H1 (cell line): Measurements from ENCODE around the gene CFAP61. TPM values are rescaled to one million over a fixed set of nuclear protein-coding genes. Genes with fewer than 3 reads are reported as not detected.

Experiments used
- CTCF ChIA-PET: fragments of 300-600 bp; sonication (Branson Sonifier 250); formaldehyde crosslinking; loops from one replicate; lab custom pipeline; 2021; ENCODE audit not compliant: partially characterized antibody; lab: Charles Lee
- POLR2A ChIA-PET: fragments of 300-600 bp; sonication (Branson Sonifier 250); formaldehyde crosslinking; loops from one replicate; lab custom pipeline; 2021; ENCODE audit warnings: inconsistent platforms; ENCODE audit not compliant: partially characterized antibody; lab: Charles Lee
- DNase-seq, 2 experiments: peaks; one replicate each; pipeline versions ENCODE4 v3.0.0 to v3.0.0-alpha.2; 2010 to 2022; ENCODE audit warnings: low spot score in 2 of 2, low read depth in 1 of 2, mixed read lengths in 1 of 2
- FAIRE-seq: peaks from 2 replicates; lab custom pipeline; 2011; peaks lifted over from hg19 to GRCh38; lab: Jason Lieb, UNC
- H2AFZ ChIP-seq: 2 replicates; pipeline ENCODE4 v1.8.1; 2012; ENCODE audit warnings: low read length, inconsistent platforms
- H2AK5ac ChIP-seq: 2 replicates; pipeline ENCODE4 v1.6.1; 2013; ENCODE audit warnings: low read depth, low read length
- H2BK120ac ChIP-seq: replicated peaks from 2 replicates; pipeline ENCODE3; 2013; ENCODE audit warnings: low read depth, low read length, inconsistent platforms
- H2BK12ac ChIP-seq: 2 replicates; pipeline ENCODE4 v1.6.1; 2013; ENCODE audit warnings: low read depth, low read length
- H2BK15ac ChIP-seq: 2 replicates; pipeline ENCODE4 v1.6.1; 2013; ENCODE audit warnings: low read length
- H2BK20ac ChIP-seq: 2 replicates; pipeline ENCODE4 v1.6.1; 2013; ENCODE audit warnings: low read length
- H2BK5ac ChIP-seq: 2 replicates; pipeline ENCODE4 v1.6.1; 2013; ENCODE audit warnings: low read depth, low read length
- H3K14ac ChIP-seq: 2 replicates; pipeline ENCODE4 v1.6.1; 2013; ENCODE audit warnings: inconsistent platforms; ENCODE audit not compliant: insufficient read length
- H3K18ac ChIP-seq: 2 replicates; pipeline ENCODE4 v1.6.1; 2013; ENCODE audit warnings: low read length; ENCODE audit errors: extremely low read depth
- H3K23ac ChIP-seq: 2 replicates; pipeline ENCODE4 v1.6.1; 2013; ENCODE audit warnings: inconsistent platforms; ENCODE audit not compliant: insufficient read length
- H3K23me2 ChIP-seq: 2 replicates; pipeline ENCODE4 v1.6.1; 2013; ENCODE audit warnings: low read depth, low read length
- H3K27ac ChIP-seq: 2 replicates; pipeline ENCODE4 v1.6.1; 2011; ENCODE audit warnings: low read depth, low read length, inconsistent platforms
- H3K27me3 ChIP-seq, 4 experiments: replicated peaks in 1 of 4; 1 replicate in 1 of 4; 2 replicates in 3 of 4; pipeline versions ENCODE4 v1.6.1 to v1.8.1; 2011 to 2013; ENCODE audit warnings: low read length in 3 of 4, mild to moderate bottlenecking in 3 of 4, inconsistent platforms in 2 of 4, mixed read lengths in 2 of 4, moderate library complexity in 1 of 4; ENCODE audit not compliant: control insufficient read depth in 3 of 4, insufficient read depth in 3 of 4; ENCODE audit errors: extremely low read depth in 1 of 4
- H3K36me3 ChIP-seq, 4 experiments: 2 replicates each; pipeline versions ENCODE4 v1.6.1 to v1.8.1; 2011 to 2013; ENCODE audit warnings: mild to moderate bottlenecking in 4 of 4, low read length in 3 of 4, moderate library complexity in 2 of 4, control low read depth in 1 of 4, inconsistent platforms in 1 of 4; ENCODE audit not compliant: insufficient read depth in 4 of 4, control insufficient read depth in 2 of 4
- H3K4ac ChIP-seq: replicated peaks from 2 replicates; pipeline ENCODE3; 2013; ENCODE audit warnings: low read length, low read depth, mixed read lengths, inconsistent platforms; ENCODE audit not compliant: insufficient read length
- H3K4me1 ChIP-seq, 4 experiments: replicated peaks in 1 of 4; 1 replicate in 1 of 4; 2 replicates in 3 of 4; pipeline versions ENCODE4 v1.6.1 to v1.8.1; 2011 to 2013; ENCODE audit warnings: low read length in 3 of 4, inconsistent platforms in 2 of 4, mixed read lengths in 1 of 4; ENCODE audit not compliant: insufficient read depth in 4 of 4, control insufficient read depth in 3 of 4
- H3K4me2 ChIP-seq, 2 experiments: 2 replicates each; pipeline versions ENCODE4 v1.6.1 to v1.8.1; 2011 to 2013; ENCODE audit warnings: low read depth in 2 of 2, low read length in 2 of 2, control low read depth in 1 of 2, inconsistent platforms in 1 of 2, mild to moderate bottlenecking in 1 of 2; ENCODE audit not compliant: insufficient read depth in 1 of 2
- H3K4me3 ChIP-seq, 4 experiments: fragments of 200-600, 300-600 bp in 1 of 4; sonication (generic), shearing (Covaris generic), sonication (Bioruptor Twin) in 1 of 4; 2 replicates each; pipeline versions ENCODE4 v1.5.1 to v1.8.1; 2011 to 2016; ENCODE audit warnings: low read length in 4 of 4, low read depth in 3 of 4, control low read depth in 2 of 4, inconsistent platforms in 2 of 4, mild to moderate bottlenecking in 2 of 4, mixed read lengths in 1 of 4, moderate library complexity in 1 of 4; ENCODE audit not compliant: insufficient read depth in 2 of 4; ENCODE audit errors: extremely low read depth in 1 of 4
- H3K56ac ChIP-seq: replicated peaks from 2 replicates; pipeline ENCODE3; 2013; ENCODE audit warnings: low read depth, mild to moderate bottlenecking, mixed read lengths, low read length, inconsistent platforms; ENCODE audit not compliant: insufficient read length
- H3K79me1 ChIP-seq: 2 replicates; pipeline ENCODE4 v1.6.1; 2013; ENCODE audit warnings: low read depth, low read length, control low read depth
- H3K79me2 ChIP-seq, 2 experiments: 2 replicates each; pipeline versions ENCODE4 v1.6.1 to v1.8.1; 2012 to 2013; ENCODE audit warnings: low read length in 2 of 2, mild to moderate bottlenecking in 2 of 2, inconsistent platforms in 1 of 2; ENCODE audit not compliant: insufficient read depth in 2 of 2, control insufficient read depth in 1 of 2
- H3K9ac ChIP-seq, 4 experiments: replicated peaks in 1 of 4; 1 replicate in 1 of 4; 2 replicates in 3 of 4; pipeline versions ENCODE4 v1.6.1 to v1.8.1; 2011 to 2013; ENCODE audit warnings: low read depth in 3 of 4, low read length in 3 of 4, control low read depth in 2 of 4, mild to moderate bottlenecking in 2 of 4, moderate library complexity in 2 of 4, inconsistent platforms in 1 of 4; ENCODE audit errors: extremely low read depth in 1 of 4
- H3K9me3 ChIP-seq, 2 experiments: 2 replicates each; pipeline versions ENCODE4 v1.6.1 to v1.8.1; 2012 to 2013; ENCODE audit warnings: mild to moderate bottlenecking in 2 of 2, moderate library complexity in 2 of 2, control low read depth in 1 of 2, inconsistent platforms in 1 of 2, low read depth in 1 of 2, low read length in 1 of 2, mixed read lengths in 1 of 2; ENCODE audit not compliant: insufficient read depth in 2 of 2
- H4K20me1 ChIP-seq, 2 experiments: replicated peaks in 1 of 2; 2 replicates each; pipeline versions ENCODE3 to v1.8.1; 2011 to 2013; ENCODE audit warnings: inconsistent platforms in 2 of 2, low read length in 2 of 2, mild to moderate bottlenecking in 1 of 2; ENCODE audit not compliant: insufficient read depth in 2 of 2, control insufficient read depth in 1 of 2
- H4K5ac ChIP-seq: 2 replicates; pipeline ENCODE4 v1.6.1; 2013; ENCODE audit warnings: low read length, low read depth, mixed read lengths, inconsistent platforms; ENCODE audit not compliant: insufficient read length
- H4K8ac ChIP-seq: 2 replicates; pipeline ENCODE4 v1.8.0; 2013; ENCODE audit warnings: mild to moderate bottlenecking, moderate library complexity, low read length, inconsistent platforms; ENCODE audit not compliant: insufficient read depth; ENCODE audit errors: extremely low read depth
- H4K91ac ChIP-seq: replicated peaks from 2 replicates; pipeline ENCODE3; 2013; ENCODE audit warnings: low read length, mixed read lengths, inconsistent platforms; ENCODE audit not compliant: insufficient read length
- BACH1 ChIP-seq: IDR thresholded peaks from 2 replicates; pipeline ENCODE4 v1.6.1; 2012; ENCODE audit warnings: low read length, improper control_type of control experiment
- BCL11A ChIP-seq, 2 experiments: IDR thresholded peaks; one replicate each; pipeline ENCODE4 v1.6.1; 2011; ENCODE audit warnings: low read depth in 2 of 2, low read length in 2 of 2, mild to moderate bottlenecking in 2 of 2
- BRCA1 ChIP-seq: IDR thresholded peaks from 2 replicates; pipeline ENCODE4 v1.6.1; 2012; ENCODE audit warnings: low read depth, low read length, improper control_type of control experiment
- GTF2F1 ChIP-seq: IDR thresholded peaks from 2 replicates; pipeline ENCODE4 v1.6.1; 2012; ENCODE audit warnings: low read depth, low read length, improper control_type of control experiment, borderline replicate concordance
- HDAC2 ChIP-seq, 2 experiments: fragments of 300-600 bp in 1 of 2; sonication (generic) in 1 of 2; IDR thresholded peaks; 2 replicates each; pipeline ENCODE4 v1.6.1; 2011 to 2012; ENCODE audit warnings: low read depth in 2 of 2, low read length in 2 of 2, mild to moderate bottlenecking in 2 of 2, moderate library complexity in 2 of 2, borderline replicate concordance in 1 of 2, inconsistent platforms in 1 of 2
- NANOG ChIP-seq: IDR thresholded peaks from 2 replicates; pipeline ENCODE4 v1.6.1; 2011; ENCODE audit warnings: low read length, low read depth, mild to moderate bottlenecking, inconsistent platforms; ENCODE audit not compliant: insufficient read depth, poor library complexity, severe bottlenecking
- POLR2AphosphoS5 ChIP-seq: IDR thresholded peaks from 2 replicates; pipeline ENCODE4 v1.6.1; 2011; ENCODE audit warnings: low read depth, low read length
- RAD21 ChIP-seq, 2 experiments: IDR thresholded peaks in 1 of 2; conservative IDR thresholded peaks in 1 of 2; 2 replicates each; pipeline ENCODE4 v1.6.1; 2011; ENCODE audit warnings: low read depth in 2 of 2, low read length in 2 of 2, improper control_type of control experiment in 1 of 2, inconsistent platforms in 1 of 2, mild to moderate bottlenecking in 1 of 2, moderate library complexity in 1 of 2
- RBBP5 ChIP-seq: IDR thresholded peaks from 2 replicates; pipeline ENCODE4 v1.7.1; 2012; ENCODE audit warnings: low read depth, mild to moderate bottlenecking, inconsistent platforms, low read length, moderate library complexity, borderline replicate concordance
- RFX5 ChIP-seq: IDR thresholded peaks from 2 replicates; pipeline ENCODE4 v1.6.1; 2011; ENCODE audit warnings: low read depth, low read length, improper control_type of control experiment, borderline replicate concordance
- TCF12 ChIP-seq: IDR thresholded peaks from 2 replicates; pipeline ENCODE4 v1.6.1; 2011; ENCODE audit warnings: low read depth, mild to moderate bottlenecking, low read length
- WGBS, 2 experiments: shearing (Covaris generic) in 1 of 2; methylation state at CpG; one replicate each; pipeline versions ENCODE4 v1.1.6 to v1.1.7; 2013 to 2015; ENCODE audit warnings: low lambda C conversion rate in 2 of 2, mixed read lengths in 2 of 2, inconsistent platforms in 1 of 2, low coverage in 1 of 2, missing lambda C conversion rate in 1 of 2; ENCODE audit not compliant: insufficient replicate concordance in 2 of 2, insufficient coverage in 1 of 2, insufficient read length in 1 of 2; ENCODE audit errors: extremely low coverage in 1 of 2, missing lambda C conversion rate in 1 of 2; 5-methylcytosine and 5-hydroxymethylcytosine counted together
- polyA plus RNA-seq, 7 experiments: library from polyadenylated mRNA; depleted of rRNA in 3 of 7; stranded (reverse) in 5 of 7; unstranded in 2 of 7; fragments of >200 nt in 5 of 7; fragments of 200-250 nt in 2 of 7; gene quantifications; 1 replicate in 5 of 7; 2 replicates in 1 of 7; 4 replicates in 1 of 7; pipeline versions ENCODE4 v1.2.1 to v1.2.3, GENCODE V29; 2011 to 2013; ENCODE audit warnings: missing spikeins in 2 of 7, mixed read lengths in 2 of 7
- total RNA-seq: library from RNA; stranded (reverse); fragmentation: NEBNext Ultra II Directional; extraction: Animal tissue kit (Norgen Biotek cat#: 25700); gene quantifications from 2 replicates; pipeline ENCODE4 v1.2.1, GENCODE V29; 2021

Gene CFAP61
- total and polyA plus RNA-seq, 2 of the 8 experiments (the other 6 are each of a cell fraction or from before 2014, with no cell fraction given): 0.29 to 0.61 TPM

GRCh38 chr20:20084296-20084752 is 32.0 kb downstream of the CFAP61 start:
- no peak overlapping the region for H3K14ac ChIP-seq

More at GRCh38 chr20:20084296-20084752, 32.0 kb downstream of the CFAP61 start:
- Histone ChIP-seq H3K4ac (no peak overlapping the region), H4K20me1 (no peaks in the 10 kb centered on the region), H3K9ac (no peak overlapping the region), H3K4me3 (no peak overlapping the region), H3K36me3 (no peaks in the 10 kb centered on the region), H2BK5ac (no peak overlapping the region), H2BK120ac (no peak overlapping the region), H2BK12ac (no peak overlapping the region), H3K4me1 (peaks cover 0 to under 1% (median under 1%) of the 10 kb centered on the region in 4 experiments; a peak in 3 of 7 replicates), H3K23me2 (no peaks in the 10 kb centered on the region), H3K23ac (no peak overlapping the region), H3K56ac (no peak overlapping the region), H2BK15ac (no peak overlapping the region), H3K27ac (no peak overlapping the region), H3K9me3 (no peaks in the 10 kb centered on the region), H2BK20ac (no peak overlapping the region), H2AK5ac (no peak overlapping the region), H2AFZ (no peak overlapping the region), H3K79me2 (no peaks in the 10 kb centered on the region), H4K5ac (no peak overlapping the region), H3K27me3 (no peaks in the 10 kb centered on the region), H3K18ac (no peak overlapping the region), H3K79me1 (no peaks in the 10 kb centered on the region), H4K91ac (no peak overlapping the region), H3K4me2 (no peak overlapping the region), H4K8ac (no peak overlapping the region)
- POLR2A ChIA-PET: no interaction called here
- CTCF ChIA-PET: interaction anchor here (0.7 to 3.5 kb wide), 13 partner anchors 8 to 510 kb away, joined by 3 to 17 read pairs (median 4); no protein-coding TSS in a partner anchor
- WGBS, 2 experiments: 85% methylated on average over 8 of the region's 8 CpGs; no CpG with 5 or more reads in 1 of the 2 experiments
- TF ChIP-seq BCL11A (IDR thresholded peaks at IDR 0.05; ENCODE audit: low read depth in 2 of 2, low read length in 2 of 2) (no peak), NANOG (no peak), BACH1 (no peak), GTF2F1 (no peak), TCF12 (no peak), BRCA1 (no peak), RAD21 (IDR thresholded peaks at IDR 0.05 in 1 of 2, conservative IDR thresholded peaks at IDR 0.05 in 1 of 2; ENCODE audit: low read depth in 2 of 2, low read length in 2 of 2) (no peak), POLR2AphosphoS5 (no peak), RBBP5 (no peak), RFX5 (no peak), HDAC2 (IDR thresholded peaks at IDR 0.05; ENCODE audit: borderline replicate concordance in 1 of 2, low read depth in 2 of 2, low read length in 2 of 2) (no peak)
- DNase-seq (no peak), FAIRE-seq (no peak)
